ENCODE results near the gene PACSIN1.

GRCh38 chr6:34583461-34583860, 117.6 kb downstream of the PACSIN1 start:
- TF ChIP-seq ZNF274 (IDR thresholded peaks at IDR 0.05; ENCODE audit: low read depth, low read length) (no peak), SUZ12 (IDR thresholded peaks at IDR 0.05; ENCODE audit: extremely low read depth, insufficient read depth, insufficient read length) (no peak)
